Hepatocyte (in vitro differentiated cells): ENCODE data around the gene KRT32.

ENCODE experiments used
- EZH2phosphoT487 ChIP-seq: fragments of 200-600 bp; sonication (generic); IDR thresholded peaks from one replicate; pipeline ENCODE4 v1.6.1; 2018; ENCODE audit warnings: antibody characterized with exemption, mild to moderate bottlenecking, low read depth, moderate library complexity; ENCODE audit not compliant: unreplicated experiment, severe bottlenecking
- TF ChIP-seq, protein P1 (sequence below): fragments of 200-600 bp; sonication (generic); IDR thresholded peaks from 2 replicates; pipeline ENCODE4 v1.5.1; 2016; ENCODE audit warnings: antibody characterized with exemption, mild to moderate bottlenecking; ENCODE audit not compliant: poor library complexity

DNA sequence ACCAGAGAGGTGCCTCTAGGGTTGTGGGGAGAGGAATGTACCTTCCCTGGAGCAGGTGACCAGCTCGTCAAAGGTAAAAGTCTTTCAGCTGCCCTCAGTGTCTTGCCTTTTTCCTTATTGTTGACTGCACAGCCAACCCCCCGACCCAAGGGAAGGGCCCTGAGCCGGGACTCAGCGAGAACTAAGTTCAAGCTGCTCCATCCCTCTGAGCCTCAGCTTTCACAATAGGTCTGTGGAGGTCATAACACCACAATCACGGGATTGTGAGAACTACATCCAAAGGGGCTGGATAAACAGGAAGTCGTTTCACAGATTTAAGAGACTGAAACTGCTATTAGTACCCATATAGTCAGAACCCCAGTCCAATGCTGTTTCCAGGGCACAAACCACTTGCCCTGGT is 25.2 kb upstream of the KRT32 start:
- TF ChIP-seq, protein P1, sequence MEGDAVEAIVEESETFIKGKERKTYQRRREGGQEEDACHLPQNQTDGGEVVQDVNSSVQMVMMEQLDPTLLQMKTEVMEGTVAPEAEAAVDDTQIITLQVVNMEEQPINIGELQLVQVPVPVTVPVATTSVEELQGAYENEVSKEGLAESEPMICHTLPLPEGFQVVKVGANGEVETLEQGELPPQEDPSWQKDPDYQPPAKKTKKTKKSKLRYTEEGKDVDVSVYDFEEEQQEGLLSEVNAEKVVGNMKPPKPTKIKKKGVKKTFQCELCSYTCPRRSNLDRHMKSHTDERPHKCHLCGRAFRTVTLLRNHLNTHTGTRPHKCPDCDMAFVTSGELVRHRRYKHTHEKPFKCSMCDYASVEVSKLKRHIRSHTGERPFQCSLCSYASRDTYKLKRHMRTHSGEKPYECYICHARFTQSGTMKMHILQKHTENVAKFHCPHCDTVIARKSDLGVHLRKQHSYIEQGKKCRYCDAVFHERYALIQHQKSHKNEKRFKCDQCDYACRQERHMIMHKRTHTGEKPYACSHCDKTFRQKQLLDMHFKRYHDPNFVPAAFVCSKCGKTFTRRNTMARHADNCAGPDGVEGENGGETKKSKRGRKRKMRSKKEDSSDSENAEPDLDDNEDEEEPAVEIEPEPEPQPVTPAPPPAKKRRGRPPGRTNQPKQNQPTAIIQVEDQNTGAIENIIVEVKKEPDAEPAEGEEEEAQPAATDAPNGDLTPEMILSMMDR, result no peak
- TF ChIP-seq EZH2phosphoT487, result no peak
